Measurements from ENCODE around the gene SECISBP2.

The SECISBP2 gene

DNA sequence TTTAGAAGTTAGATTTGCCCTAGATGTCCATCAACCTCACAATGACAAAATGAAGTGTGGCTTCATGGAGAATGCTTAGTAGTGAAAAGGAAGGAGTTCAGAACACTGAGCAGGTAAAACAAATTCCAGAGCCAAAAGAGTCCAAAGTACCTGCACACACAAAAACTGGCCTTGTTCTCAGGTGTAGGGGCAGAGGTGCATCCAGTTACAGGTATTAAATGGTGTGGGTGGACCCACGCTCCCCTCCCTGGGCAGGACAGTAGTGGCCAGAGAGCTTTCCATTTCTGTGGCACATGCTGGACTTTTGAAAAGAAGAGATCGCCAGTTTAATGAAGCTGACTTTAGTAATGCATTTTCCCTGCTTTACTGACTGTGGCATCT is 47.2 kb downstream of the SECISBP2 start:
- Histone ChIP-seq H3K27ac (ENCODE audit: low read depth, low read length, poor library complexity, severe bottlenecking) (no peak overlapping the region), H3K9me2 (ENCODE audit: low read depth, low read length) (no peaks in the 10 kb centered on the region), H3K79me2 (ENCODE audit: insufficient read depth, low read length) (no peaks in the 10 kb centered on the region), H3K36me3 (ENCODE audit: insufficient read depth, low read length) (peaks cover 13% of the 10 kb centered on the region), H3K4me2 (ENCODE audit: low read length) (no peak overlapping the region), H3K9ac (ENCODE audit: low read length) (no peak overlapping the region), H4K20me1 (ENCODE audit: insufficient read depth, low read length) (no peaks in the 10 kb centered on the region), H3K27me3 (ENCODE audit: insufficient read depth, low read length) (no peaks in the 10 kb centered on the region), H3K9me3 (ENCODE audit: low read length) (no peaks in the 10 kb centered on the region), H3K4me3 (ENCODE audit: low read depth, low read length, poor library complexity, severe bottlenecking) (no peak overlapping the region), H2AFZ (ENCODE audit: low read length) (no peak overlapping the region), H3K4me1 (ENCODE audit: insufficient read depth, low read length, severe bottlenecking) (no peaks in the 10 kb centered on the region), H3F3A (ENCODE audit: insufficient read depth, low read length) (no peaks in the 10 kb centered on the region)
- TF ChIP-seq EZH2 (IDR thresholded peaks at IDR 0.05; ENCODE audit: borderline replicate concordance, low read length): no peak
- TF ChIP-seq, protein P1, sequence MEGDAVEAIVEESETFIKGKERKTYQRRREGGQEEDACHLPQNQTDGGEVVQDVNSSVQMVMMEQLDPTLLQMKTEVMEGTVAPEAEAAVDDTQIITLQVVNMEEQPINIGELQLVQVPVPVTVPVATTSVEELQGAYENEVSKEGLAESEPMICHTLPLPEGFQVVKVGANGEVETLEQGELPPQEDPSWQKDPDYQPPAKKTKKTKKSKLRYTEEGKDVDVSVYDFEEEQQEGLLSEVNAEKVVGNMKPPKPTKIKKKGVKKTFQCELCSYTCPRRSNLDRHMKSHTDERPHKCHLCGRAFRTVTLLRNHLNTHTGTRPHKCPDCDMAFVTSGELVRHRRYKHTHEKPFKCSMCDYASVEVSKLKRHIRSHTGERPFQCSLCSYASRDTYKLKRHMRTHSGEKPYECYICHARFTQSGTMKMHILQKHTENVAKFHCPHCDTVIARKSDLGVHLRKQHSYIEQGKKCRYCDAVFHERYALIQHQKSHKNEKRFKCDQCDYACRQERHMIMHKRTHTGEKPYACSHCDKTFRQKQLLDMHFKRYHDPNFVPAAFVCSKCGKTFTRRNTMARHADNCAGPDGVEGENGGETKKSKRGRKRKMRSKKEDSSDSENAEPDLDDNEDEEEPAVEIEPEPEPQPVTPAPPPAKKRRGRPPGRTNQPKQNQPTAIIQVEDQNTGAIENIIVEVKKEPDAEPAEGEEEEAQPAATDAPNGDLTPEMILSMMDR (IDR thresholded peaks at IDR 0.05; ENCODE audit: low read length): no peak

GRCh38 chr9:89366711-89367110 is 48.4 kb downstream of the SECISBP2 start:
- Histone ChIP-seq H3K9me2 (ENCODE audit: low read depth, low read length) (no peaks in the 10 kb centered on the region), H3K79me2 (ENCODE audit: insufficient read depth, low read length) (no peaks in the 10 kb centered on the region), H3K27ac (ENCODE audit: low read depth, low read length, poor library complexity, severe bottlenecking) (no peak overlapping the region), H3K4me1 (ENCODE audit: insufficient read depth, low read length, severe bottlenecking) (no peaks in the 10 kb centered on the region), H3K27me3 (ENCODE audit: insufficient read depth, low read length) (no peaks in the 10 kb centered on the region), H3K36me3 (ENCODE audit: insufficient read depth, low read length) (peaks cover 1% of the 10 kb centered on the region; the same call in 1 of the 2 replicates), H4K20me1 (ENCODE audit: insufficient read depth, low read length) (no peaks in the 10 kb centered on the region), H3K4me3 (ENCODE audit: low read depth, low read length, poor library complexity, severe bottlenecking) (no peak overlapping the region), H3K9me3 (ENCODE audit: low read length) (no peaks in the 10 kb centered on the region), H3K9ac (ENCODE audit: low read length) (no peak overlapping the region), H3K4me2 (ENCODE audit: low read length) (no peak overlapping the region), H2AFZ (ENCODE audit: low read length) (no peak overlapping the region), H3F3A (ENCODE audit: insufficient read depth, low read length) (no peaks in the 10 kb centered on the region)
- TF ChIP-seq, protein P1 (IDR thresholded peaks at IDR 0.05; ENCODE audit: low read length): no peak
- TF ChIP-seq EZH2 (IDR thresholded peaks at IDR 0.05; ENCODE audit: borderline replicate concordance, low read length): no peak

DNA sequence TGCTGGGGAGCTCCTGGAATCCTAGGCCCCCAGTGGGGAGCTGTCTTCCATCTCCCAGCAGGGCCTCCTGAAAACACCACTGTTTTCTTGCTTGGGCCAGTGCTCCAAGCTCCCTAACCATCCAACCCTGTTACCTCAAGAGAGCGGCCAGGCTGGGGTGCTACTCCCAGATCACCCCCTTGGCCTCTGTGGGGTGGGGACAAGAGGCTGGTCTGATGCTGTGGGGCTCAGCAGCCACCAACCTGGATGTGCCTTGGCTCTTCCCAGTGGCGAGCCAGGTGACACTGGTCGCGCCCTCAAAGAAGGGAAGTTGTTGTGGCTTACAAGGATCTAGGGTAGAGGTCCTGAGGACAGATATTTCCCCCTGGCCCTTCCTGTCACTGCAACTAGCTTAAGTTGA is 49.0 kb downstream of the SECISBP2 start:
- no peak overlapping the region for H3K4me2 ChIP-seq (ENCODE audit: low read length)
- no peaks in the 10 kb centered on the region for H3K79me2 ChIP-seq (ENCODE audit: insufficient read depth, low read length)
- H3K9ac ChIP-seq (ENCODE audit: low read length): no peak overlapping the region
- no peaks in the 10 kb centered on the region for H3F3A ChIP-seq (ENCODE audit: insufficient read depth, low read length)
- H3K27me3 ChIP-seq (ENCODE audit: insufficient read depth, low read length): no peaks in the 10 kb centered on the region
- no peak overlapping the region for H3K4me3 ChIP-seq (ENCODE audit: low read depth, low read length, poor library complexity, severe bottlenecking)
- no peak overlapping the region for H2AFZ ChIP-seq (ENCODE audit: low read length)
- H3K9me2 ChIP-seq (ENCODE audit: low read depth, low read length): no peaks in the 10 kb centered on the region
- TF ChIP-seq, protein P1 (IDR thresholded peaks at IDR 0.05; ENCODE audit: low read length): no peak
- no peak for TF ChIP-seq EZH2 (IDR thresholded peaks at IDR 0.05; ENCODE audit: borderline replicate concordance, low read length)
- H3K4me1 ChIP-seq (ENCODE audit: insufficient read depth, low read length, severe bottlenecking): no peaks in the 10 kb centered on the region
- no peaks in the 10 kb centered on the region for H4K20me1 ChIP-seq (ENCODE audit: insufficient read depth, low read length)
- no peak overlapping the region for H3K27ac ChIP-seq (ENCODE audit: low read depth, low read length, poor library complexity, severe bottlenecking)
- H3K9me3 ChIP-seq (ENCODE audit: low read length): no peaks in the 10 kb centered on the region
- no peaks in the 10 kb centered on the region for H3K36me3 ChIP-seq (ENCODE audit: insufficient read depth, low read length)
